NCI-H1417 treated with DMSO at 0.1 percent for 48 hours (cell line): ENCODE measurements around the gene RAB26.
"Not testable (repeated sequence)": the region's sequence is repeated elsewhere in the genome, so short reads cannot be mapped to it uniquely, and the experiment has no call there.

Source experiments
- DNase-seq: peaks from one replicate; lab custom pipeline; 2025; lab: John Stamatoyannopoulos, UW

The RAB26 gene

DNA sequence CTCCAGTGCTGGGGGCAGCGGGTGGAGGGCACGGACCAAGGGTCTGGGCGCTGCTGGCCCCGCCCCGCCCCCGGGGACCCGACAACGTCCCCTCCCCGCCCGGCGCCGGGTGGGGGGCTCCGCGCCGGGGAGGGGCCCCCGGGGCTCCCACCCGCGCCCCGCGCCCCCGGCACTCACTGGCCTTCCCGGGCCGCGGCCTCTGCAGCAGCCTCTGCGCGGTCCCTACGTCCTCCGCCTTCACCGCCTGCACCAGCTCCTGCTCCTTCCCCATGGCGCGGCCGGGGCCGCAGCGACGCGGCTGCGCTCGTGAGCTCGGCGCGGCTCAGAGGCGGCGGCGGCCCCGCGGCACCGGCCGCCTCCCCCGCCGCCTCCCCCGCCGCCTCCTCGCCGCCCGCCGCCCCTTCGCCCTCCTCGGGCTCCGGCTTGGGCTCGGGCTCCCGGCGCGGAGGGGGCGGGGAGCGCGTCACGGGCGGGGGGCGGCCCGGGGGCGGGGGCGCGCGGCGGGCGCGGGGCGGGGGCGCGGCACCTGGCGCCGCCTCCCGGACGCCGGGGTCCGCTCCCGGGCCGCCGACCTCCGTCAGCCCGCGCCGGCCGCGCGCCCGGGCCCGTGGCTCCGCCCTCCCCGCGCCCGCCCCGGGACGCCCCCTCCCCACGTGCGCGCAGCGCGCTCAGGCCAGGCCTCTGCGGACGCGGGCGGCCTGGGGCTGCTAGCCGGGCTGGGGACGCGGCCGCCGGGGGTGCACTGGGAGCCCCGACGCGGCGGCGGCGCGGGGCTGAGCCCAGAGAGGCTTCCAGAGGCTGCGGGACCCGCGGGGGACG, 47.9 kb downstream of the RAB26 start, which contains the start of gene CASKIN1:
CASKIN1 (minus strand) TSS at position 444 of the 819 bp plus-strand sequence; CDS start at position 271, 173 bp downstream.
- DNase-seq, result no peak

- no peak for DNase-seq
These were observed 48.6 kb downstream of the RAB26 start for GRCh38 chr16:2196981-2197511.

DNA sequence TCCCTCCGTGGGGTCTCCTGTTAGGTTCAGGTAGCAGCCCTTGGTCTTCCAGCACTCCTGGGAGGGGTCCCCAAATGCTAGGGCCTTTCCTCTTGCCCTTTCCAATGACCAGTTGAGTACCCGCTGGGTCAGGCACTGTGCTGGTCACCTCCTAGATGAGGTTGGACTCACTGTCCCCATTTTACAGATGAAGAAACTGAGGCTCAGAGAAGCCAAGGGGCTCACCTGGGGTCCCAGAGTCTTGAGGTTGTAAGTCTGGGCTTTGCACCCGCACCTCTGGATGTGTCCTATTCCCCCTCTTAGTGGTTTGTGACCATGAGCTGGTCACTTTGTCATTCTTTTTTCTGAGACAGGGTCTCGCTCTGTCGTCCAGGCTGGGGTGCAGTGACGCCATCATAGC, 49.3 kb downstream of the RAB26 start:
- no peak for DNase-seq

GRCh38 chr16:2198283-2198682, 49.9 kb downstream of the RAB26 start:
- no peak for DNase-seq

DNA sequence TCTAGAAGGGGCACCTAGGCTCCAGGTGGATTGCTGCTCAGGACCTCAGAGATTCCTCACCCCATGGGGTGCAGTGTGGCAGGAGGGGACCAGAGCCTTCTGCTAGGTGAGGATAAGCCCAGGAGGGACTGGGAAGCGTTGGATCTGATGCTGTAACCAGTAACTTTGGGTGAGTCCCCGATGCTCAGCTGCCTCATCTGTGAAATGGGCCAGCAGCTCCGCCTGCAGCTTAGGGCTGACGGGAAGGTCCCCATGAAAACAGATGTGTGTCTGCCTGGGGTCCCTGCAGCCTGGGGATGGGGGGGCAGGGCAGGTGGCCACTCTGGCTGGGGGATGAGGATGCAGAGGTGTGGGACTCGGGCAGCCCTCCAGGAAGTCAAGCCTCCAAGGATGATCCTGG, 50.7 kb downstream of the RAB26 start:
- DNase-seq, result no peak

GRCh38 chr16:2199621-2200139, 51.3 kb downstream of the RAB26 start:
- DNase-seq, result no peak

DNA sequence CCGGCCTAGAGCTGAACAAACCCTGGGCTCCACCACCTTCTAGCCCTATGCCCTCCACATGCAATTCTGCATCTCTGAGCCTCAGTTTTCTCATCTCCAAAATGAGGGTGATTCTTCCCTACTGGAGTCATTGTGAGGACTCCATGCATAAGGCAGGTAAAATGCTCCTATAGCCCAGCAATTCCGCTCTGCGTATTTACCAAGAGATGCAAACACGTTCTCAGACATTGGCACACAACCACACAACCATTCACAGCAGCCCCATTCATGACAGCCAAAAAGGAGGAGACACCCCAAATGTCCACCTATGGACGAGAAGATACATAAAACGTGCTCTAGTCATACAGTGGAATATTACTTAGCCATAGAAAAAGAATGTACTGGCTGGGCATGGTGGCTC, 51.9 kb downstream of the RAB26 start:
- DNase-seq, result no peak

GRCh38 chr16:2203119-2203688, 54.8 kb downstream of the RAB26 start:
- DNase-seq, result not testable (repeated sequence)
